ENCODE data around the gene TJP2. TPM values are rescaled to one million over a fixed set of nuclear protein-coding genes. Genes with fewer than 3 reads are reported as not detected.

TJP2 gene
- total and polyA plus RNA-seq, 12 donors, result 24.2 to 117 (median 82.4) TPM

DNA sequence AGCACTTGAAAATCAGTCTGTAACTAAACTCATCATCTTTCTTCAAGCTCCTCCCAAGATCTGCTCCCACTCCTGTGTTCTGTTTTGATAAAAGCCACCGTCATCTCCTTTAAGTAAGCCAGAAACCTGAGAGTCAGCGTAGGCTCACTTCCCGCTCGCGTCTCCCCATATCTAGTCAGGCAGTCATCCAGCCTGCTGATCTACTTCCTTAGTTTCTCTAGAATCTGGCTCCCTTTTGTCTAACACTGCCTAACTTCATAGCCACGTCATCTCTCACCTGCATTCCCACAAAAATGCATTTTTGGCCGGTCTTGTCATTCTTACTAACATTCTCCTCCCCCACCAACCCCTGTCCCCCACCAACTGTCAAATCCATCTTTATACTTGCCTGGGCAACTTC lies 3.0 kb upstream of the TJP2 start:
- TF ChIP-seq, protein P1, sequence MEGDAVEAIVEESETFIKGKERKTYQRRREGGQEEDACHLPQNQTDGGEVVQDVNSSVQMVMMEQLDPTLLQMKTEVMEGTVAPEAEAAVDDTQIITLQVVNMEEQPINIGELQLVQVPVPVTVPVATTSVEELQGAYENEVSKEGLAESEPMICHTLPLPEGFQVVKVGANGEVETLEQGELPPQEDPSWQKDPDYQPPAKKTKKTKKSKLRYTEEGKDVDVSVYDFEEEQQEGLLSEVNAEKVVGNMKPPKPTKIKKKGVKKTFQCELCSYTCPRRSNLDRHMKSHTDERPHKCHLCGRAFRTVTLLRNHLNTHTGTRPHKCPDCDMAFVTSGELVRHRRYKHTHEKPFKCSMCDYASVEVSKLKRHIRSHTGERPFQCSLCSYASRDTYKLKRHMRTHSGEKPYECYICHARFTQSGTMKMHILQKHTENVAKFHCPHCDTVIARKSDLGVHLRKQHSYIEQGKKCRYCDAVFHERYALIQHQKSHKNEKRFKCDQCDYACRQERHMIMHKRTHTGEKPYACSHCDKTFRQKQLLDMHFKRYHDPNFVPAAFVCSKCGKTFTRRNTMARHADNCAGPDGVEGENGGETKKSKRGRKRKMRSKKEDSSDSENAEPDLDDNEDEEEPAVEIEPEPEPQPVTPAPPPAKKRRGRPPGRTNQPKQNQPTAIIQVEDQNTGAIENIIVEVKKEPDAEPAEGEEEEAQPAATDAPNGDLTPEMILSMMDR (IDR thresholded peaks at IDR 0.05), result no peak
- intact Hi-C loops (cut with DNase I), result loop anchor here in 4 of 10 donors (5.0 kb wide), 2 partner anchors 39 to 49 kb away; no protein-coding TSS in a partner anchor
- Histone ChIP-seq H3K4me1 (peaks cover 3 to 59% (median 41%) of the 10 kb centered on the region in 9 donors), H3K4me3 (no peak overlapping the region), H3K27me3 (no peaks in the 10 kb centered on the region), H3K9me3 (no peaks in the 10 kb centered on the region), H3K36me3 (no peaks in the 10 kb centered on the region), H3K27ac (peak overlapping the region in 7 of 10 donors; percentile 6 to 77 (median 63))
- ATAC-seq, result peak in 6 of 8 donors; percentile 23 to 62 (median 50)
- DNase-seq, result peak in 1 of 2 donors; percentile 72
- WGBS, 2 donors, result 64% methylated on average over 7 of the region's 7 CpGs

DNA sequence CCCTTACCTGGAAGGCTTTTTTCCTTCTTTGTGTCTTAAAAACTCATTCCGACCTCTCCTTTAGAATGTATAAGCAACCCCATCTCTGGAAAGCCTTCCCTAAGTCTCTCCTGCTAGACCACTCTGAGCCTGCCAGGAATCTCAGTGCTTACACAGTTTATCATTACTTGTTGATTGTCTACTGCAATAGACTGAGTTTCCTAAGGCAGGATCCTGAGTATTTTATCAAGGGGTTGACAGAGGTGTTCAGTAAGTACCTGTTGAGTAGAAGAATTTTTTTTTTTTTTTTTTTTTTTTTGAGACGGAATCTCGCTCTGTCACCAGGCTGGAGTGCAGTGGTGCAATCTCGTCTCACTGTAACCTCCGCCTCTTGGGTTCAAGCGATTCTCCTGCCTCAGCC lies 2.6 kb upstream of the TJP2 start:
- Histone ChIP-seq H3K9me3 (no peaks in the 10 kb centered on the region), H3K4me1 (peaks cover 3 to 64% (median 44%) of the 10 kb centered on the region in 9 donors), H3K4me3 (no peak overlapping the region), H3K36me3 (no peaks in the 10 kb centered on the region), H3K27me3 (no peaks in the 10 kb centered on the region), H3K27ac (peak overlapping the region in 6 of 10 donors; percentile 21 to 76 (median 62))
- no peak for ATAC-seq
- intact Hi-C loops (cut with DNase I), result loop anchor here in 4 of 10 donors (5.0 kb wide), 2 partner anchors 39 to 49 kb away; no protein-coding TSS in a partner anchor
- no peak for DNase-seq
- 96% methylated on average over 5 to 6 of the region's 6 CpGs for WGBS, 2 donors
- TF ChIP-seq, protein P1 (IDR thresholded peaks at IDR 0.05), result no peak

DNA sequence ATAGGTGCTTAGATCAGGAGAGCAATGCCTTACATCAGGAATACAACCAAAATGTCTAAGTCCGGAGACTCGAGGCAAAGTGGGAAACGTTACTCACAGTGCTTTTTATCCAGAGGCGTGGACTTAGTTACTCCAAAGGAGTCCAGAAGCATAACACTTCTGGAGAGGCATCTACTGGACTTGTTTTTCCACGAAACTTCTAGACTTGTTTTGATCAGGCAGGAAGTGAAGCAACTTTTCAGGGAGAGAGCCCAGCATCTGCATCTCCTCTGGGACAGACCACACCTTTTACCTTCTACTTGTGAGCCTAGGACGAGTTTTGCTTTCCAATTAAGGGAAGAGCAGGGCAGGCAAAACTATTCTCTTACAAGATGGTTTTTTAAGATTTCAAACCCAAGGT lies 1.2 kb upstream of the TJP2 start:
- TF ChIP-seq, protein P1 (IDR thresholded peaks at IDR 0.05), result no peak
- Histone ChIP-seq H3K9me3 (no peaks in the 10 kb centered on the region), H3K27me3 (no peaks in the 10 kb centered on the region), H3K36me3 (no peaks in the 10 kb centered on the region), H3K4me3 (peak overlapping the region in 3 of 10 donors; percentile 83 to 88 (median 85)), H3K27ac (peak overlapping the region in 7 of 10 donors; percentile 28 to 94 (median 89)), H3K4me1 (peaks cover 3 to 76% (median 46%) of the 10 kb centered on the region in 9 donors)
- WGBS, 2 donors, result 56 to 69% methylated on average over 6 of the region's 6 CpGs
- ATAC-seq (peak in 1 of 8 donors; percentile 6), DNase-seq (no peak)
- intact Hi-C loops (cut with DNase I), result loop anchor here in 4 of 10 donors (5.0 kb wide), 2 partner anchors 41 to 51 kb away; no protein-coding TSS in a partner anchor

DNA sequence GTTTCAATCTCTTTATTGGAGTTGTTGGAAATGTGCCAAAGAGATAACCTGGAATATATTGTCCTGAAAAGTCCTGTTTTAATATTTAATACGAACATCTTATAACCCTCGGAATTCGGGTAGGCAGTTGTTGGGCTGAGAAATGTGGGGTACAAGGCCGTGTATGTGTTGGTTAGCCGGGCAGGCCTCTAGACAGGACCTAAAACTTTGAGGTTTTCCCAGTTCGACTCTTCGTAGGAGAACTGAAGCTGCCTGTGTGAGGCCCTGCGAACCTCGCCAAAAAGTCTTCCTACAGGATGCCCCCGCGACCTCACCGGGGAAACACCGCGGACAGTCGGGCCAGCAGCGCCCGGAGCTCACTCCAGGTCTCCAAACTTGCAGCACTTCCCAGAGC lies 583 bp upstream of the TJP2 start:
- Histone ChIP-seq H3K4me3 (peak overlapping the region; percentile 69 to 88 (median 82)), H3K27me3 (no peaks in the 10 kb centered on the region), H3K36me3 (no peaks in the 10 kb centered on the region), H3K27ac (peak overlapping the region; percentile 82 to 94 (median 89)), H3K9me3 (no peaks in the 10 kb centered on the region), H3K4me1 (peaks cover 3 to 82% (median 52%) of the 10 kb centered on the region in 9 donors)
- no peak for ATAC-seq
- no peak for DNase-seq
- TF ChIP-seq, protein P1 (IDR thresholded peaks at IDR 0.05), result no peak
- 6% methylated on average over 17 of the region's 17 CpGs for WGBS, 2 donors
- intact Hi-C loops (cut with DNase I), result loop anchor here in 4 of 10 donors (5.0 kb wide), 2 partner anchors 41 to 51 kb away; no protein-coding TSS in a partner anchor

Data from heart right ventricle (tissue), 16 donors.